GM21526 (cell line): ENCODE measurements around the gene CFDP1.
A peak's percentile ranks its signal among the peaks of the same experiment; 100 is the strongest.
"Not testable (repeated sequence)": the region's sequence is repeated elsewhere in the genome, so short reads cannot be mapped to it uniquely, and the experiment has no call there.

Experiments used
- ATAC-seq: cut with Tn5 transposase; IDR thresholded peaks from one replicate; pipeline ENCODE4 v1.9.1; 2021; ENCODE audit warnings: moderate library complexity; ENCODE audit not compliant: unreplicated experiment, low FRiP score

CFDP1 gene

GRCh38 chr16:75459691-75460090 is 26.4 kb upstream of the CFDP1 start:
- no peak for ATAC-seq

DNA sequence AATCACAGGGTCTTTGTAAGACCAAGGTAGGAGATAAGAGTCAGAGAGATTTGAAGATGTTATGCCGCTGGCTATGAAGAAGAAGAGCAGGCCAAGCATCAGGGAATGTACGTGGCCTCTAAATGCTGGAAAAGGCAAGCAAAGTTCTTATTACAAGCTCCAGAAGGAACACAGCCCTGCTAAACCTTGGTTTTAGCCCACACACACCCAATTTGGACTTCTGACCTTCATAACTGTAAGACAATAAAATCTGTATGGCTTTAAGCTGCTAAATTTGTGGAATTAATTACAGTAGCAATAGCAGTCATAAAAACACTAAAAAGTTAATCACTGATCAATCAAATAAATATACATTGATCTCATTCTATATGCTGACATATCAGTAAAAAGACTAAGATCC is 25.1 kb upstream of the CFDP1 start:
- ATAC-seq: no peak

DNA sequence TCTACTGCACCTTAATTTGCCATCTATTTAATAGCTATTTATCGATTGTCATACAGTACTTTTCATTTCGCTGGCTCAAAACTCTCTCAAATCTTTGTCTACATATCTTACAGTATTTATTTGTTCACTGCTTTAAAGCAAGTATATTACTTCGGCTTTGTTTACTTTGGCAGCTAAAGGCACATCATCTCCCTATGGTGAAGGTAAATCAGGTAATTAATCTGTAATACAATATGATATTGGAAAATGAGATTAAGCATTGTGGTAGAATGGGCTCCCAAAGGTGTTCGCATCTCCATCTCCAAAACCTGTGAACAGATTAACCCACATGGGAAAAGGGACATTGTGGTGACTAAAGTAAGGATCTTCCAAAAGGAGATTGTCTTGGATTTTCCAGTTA is 24.7 kb upstream of the CFDP1 start:
- no peak for ATAC-seq

DNA sequence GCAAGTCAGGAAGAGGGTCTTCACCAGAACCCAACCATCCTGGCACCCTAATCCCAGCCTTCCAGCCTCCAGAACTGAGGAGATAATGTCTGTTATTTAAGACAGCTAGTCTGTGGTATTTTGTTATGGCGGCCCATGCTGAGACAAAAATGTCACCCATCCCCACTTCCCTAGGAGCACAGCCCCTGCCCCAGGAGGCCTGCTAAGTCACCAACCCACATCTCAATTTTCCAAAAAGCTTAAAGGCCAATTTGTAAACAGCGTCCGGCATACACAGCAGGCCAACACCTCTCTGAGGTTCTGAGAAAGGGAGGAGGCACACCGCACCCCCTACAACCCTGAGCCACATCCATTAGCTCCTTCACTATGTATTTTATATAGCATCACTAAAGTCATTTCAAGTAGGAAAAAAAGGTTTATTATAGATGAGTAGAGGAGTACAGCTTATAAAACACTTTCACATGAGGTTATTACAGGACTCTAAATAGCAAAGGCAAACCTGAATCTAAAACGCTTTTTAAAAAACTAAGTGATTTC is 24.2 kb upstream of the CFDP1 start:
- no peak for ATAC-seq

DNA sequence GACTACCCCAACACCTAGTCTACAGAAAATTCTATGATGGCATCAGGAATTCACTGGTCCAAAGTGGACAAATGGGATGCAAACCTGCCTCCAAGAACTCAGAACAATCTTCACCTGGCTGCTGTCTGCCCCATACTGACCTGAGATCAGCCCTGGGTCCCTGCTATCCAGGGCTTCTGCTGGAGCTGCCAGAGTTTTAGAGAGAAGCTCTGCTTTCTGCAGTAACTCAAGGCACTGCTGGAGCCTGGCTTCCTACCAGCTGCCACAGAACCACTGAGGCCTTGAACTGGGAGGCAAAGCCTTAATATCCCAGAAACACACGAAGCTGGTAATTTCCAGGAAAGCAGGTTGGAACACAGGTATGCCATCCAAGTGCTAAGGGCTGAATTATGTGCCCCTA is 23.7 kb upstream of the CFDP1 start:
- ATAC-seq: no peak

- not testable (repeated sequence) for ATAC-seq
Observed at GRCh38 chr16:75456486-75456885, 23.2 kb upstream of the CFDP1 start.

GRCh38 chr16:75455677-75456076 is 22.4 kb upstream of the CFDP1 start:
- no peak for ATAC-seq

GRCh38 chr16:75452464-75453190 is 19.3 kb upstream of the CFDP1 start:
- ATAC-seq: no peak

DNA sequence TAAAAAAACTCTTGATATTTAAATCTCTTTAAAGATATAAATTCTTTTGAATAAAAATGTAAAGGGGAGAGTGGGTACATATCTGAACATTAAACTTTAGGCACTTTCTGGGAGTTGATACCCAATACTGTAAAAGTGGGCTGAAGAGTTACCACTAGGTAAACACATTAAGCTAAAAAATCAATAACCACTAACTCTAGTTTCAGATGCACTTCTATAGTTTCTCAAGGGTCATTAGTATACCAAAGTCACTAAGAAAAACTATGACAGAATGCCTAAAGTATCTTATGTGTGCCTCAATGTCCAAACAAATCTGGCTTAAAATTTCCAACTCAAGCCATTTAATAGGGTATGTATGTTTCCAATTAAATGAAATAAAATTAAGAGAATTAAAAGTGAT is 13.1 kb upstream of the CFDP1 start:
- no peak for ATAC-seq

DNA sequence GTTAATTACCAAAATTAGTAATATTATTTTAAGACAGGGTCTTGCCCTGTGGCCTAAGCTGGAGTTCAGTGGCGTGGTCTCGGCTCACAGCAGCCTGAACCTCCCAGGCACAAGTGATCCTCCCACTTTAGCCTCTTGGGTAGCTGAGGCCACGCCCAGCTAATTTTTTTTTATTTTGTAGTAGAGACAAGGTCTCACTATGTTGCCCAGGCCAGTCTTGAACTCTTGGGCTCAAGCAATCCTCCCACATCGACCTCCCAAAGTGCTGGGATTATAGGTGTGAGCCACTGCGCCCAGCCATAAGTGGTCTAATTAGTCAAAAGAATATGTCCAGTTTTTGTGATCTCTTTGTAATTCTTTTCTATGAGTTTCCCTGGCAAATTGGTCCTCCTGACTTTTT is 12.0 kb upstream of the CFDP1 start:
- ATAC-seq: no peak

- ATAC-seq: no peak
Observed at GRCh38 chr16:75443298-75443697, 10.0 kb upstream of the CFDP1 start.

GRCh38 chr16:75433732-75434413 is 570 bp upstream of the CFDP1 start:
- ATAC-seq: peak; percentile 62

DNA sequence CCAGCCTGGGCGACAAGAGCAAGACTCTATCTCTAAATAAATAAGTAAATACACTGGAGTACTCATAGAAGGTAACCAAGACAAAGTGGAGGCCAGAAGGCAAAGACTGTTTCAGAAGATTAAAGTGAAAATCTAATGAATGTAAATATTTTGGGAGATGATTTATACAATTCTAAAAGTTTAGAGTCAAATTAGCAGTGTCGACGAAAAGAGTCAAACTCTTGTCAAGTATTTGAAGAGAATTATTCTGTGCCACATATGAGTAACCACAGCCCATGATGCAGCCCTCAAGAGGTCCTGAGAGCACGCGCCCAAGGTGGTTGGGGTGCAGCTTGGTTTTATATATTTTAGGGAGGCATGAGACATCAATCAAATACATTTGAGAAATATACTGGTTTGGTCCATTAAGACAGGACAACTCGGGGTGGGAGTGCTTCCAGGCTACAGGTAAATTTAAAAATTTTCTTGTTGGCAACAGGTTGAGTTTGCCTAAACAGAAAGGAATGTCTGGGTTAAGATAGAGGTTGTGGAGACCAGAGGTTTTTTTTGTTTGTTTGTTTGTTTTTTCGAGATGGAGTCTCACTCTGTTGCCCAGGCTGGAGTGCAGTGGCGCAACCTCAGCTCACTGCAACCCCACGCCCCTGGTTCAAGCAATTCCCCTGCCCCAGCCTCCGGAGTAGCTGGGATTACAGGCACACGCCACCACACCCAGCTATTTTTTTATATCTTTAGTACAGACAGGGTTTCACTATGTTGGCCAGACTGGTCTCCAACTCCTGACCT is 3.5 kb downstream of the CFDP1 start:
- ATAC-seq: no peak

GRCh38 chr16:75426524-75426923 is 6.8 kb downstream of the CFDP1 start:
- ATAC-seq: not testable (repeated sequence)

GRCh38 chr16:75424105-75424762 is 9.1 kb downstream of the CFDP1 start:
- not testable (repeated sequence) for ATAC-seq

- ATAC-seq: no peak
Observed at GRCh38 chr16:75423723-75424104, 9.6 kb downstream of the CFDP1 start.

DNA sequence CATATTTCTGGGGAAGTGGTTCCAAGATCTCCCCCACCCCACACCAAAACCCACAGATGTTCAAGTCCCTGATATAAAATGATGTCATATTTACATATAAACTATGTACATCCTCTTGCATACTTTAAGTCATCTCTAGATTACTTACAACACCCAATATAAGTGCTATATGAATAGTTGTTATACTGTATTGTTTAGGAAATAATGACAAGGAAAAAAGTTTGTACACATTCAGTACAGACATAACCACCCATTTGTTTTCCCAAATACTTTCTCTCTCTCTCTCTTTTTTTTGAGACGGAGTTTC is 11.5 kb downstream of the CFDP1 start:
- ATAC-seq: no peak

DNA sequence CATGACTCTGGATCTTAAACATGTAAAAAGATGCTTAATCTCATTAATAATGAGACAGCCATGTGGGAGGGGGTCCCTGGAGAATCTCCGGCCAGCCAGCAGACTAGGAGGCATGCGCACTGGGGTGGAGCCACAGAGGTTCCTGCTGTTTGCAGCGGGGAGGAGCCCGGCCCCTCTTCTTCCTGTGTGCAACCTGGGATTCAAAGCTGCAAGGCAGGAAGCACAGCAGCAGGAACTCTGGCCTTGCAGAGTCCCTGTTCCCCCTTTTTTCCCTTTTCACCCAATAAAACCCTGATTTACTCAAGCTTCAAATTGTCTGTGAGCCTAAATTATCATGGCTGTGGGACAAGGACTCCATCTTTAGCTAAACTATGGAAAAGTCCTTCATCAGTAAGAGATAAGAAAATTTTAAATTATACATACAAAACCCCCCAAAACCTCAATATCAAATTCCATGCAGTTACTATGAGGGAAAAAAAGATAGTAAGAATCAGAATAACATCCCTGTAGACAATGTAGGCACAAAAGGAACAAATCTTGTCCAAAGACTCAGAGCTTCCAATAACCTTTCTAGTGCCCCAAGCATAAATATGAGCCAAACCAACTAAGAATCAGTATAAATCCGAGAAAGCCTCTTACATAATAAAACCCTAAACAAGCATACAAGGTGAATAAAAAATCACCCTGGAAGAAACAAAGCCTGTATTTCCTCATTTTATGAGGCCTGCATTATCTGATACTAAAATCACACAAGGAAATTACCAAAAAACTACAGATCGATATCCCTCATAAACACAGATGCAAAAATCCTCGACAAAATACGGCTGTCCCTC is 12.1 kb downstream of the CFDP1 start:
- peak; percentile 82 for ATAC-seq

DNA sequence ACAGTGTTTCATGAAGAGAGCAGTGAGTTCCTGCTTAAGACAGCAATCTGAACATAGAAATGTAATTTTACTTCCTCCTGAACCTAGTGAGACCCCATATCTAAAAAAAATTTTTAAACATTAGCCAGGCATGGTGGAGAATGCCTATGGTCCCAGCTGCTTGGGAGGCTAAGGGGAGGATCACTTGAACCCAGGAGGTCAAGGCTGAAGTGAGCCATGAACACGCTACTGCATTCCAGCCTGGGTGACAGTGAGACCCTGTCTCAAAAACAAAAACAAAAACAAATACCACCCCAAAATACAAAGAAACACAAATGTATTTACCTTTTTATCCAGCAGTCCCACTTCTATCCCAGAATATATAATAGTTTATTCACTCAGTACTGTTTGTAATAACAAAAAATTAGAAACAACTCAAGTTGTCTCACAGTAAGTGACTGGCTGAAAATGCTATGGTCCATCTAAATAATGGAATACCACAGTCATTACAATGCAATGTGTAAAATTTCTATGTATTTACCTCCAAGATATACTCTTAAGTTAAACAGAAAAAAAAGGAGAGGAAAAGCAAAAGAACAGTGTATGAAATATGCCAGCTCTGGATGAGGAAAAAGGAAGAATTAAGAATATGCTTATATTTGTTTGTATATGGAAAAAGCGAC is 16.3 kb downstream of the CFDP1 start:
- ATAC-seq: no peak
